Prostate gland (tissue), 2 donors: ENCODE results near the gene USP25. TPM values are rescaled to one million over a fixed set of nuclear protein-coding genes. Genes with fewer than 3 reads are reported as not detected.

ENCODE experiments used
- DNase-seq: peaks from one replicate; pipeline ENCODE4 v3.0.0-alpha.2; 2019; ENCODE audit warnings: low spot score
- H3K27ac ChIP-seq, 2 donors: fragments of 200-600 bp; sonication (generic); 2 replicates each; pipeline ENCODE4 v1.5.1; 2017 to 2019
- H3K27me3 ChIP-seq: fragments of 200-600 bp; sonication (generic); replicated peaks from 2 replicates; pipeline ENCODE4 v1.5.1; 2019; ENCODE audit not compliant: insufficient read depth
- H3K36me3 ChIP-seq, 2 donors: fragments of 200-600 bp; sonication (generic); 1 replicate in 1 of 2; 2 replicates in 1 of 2; pipeline versions ENCODE4 v1.5.1 to v1.8.1; 2017 to 2019
- H3K4me1 ChIP-seq: fragments of 200-600 bp; sonication (generic); replicated peaks from 2 replicates; pipeline ENCODE4 v1.5.1; 2019
- H3K4me3 ChIP-seq, 2 donors: fragments of 200-600 bp; sonication (generic); 2 replicates each; pipeline ENCODE4 v1.5.1; 2017 to 2019
- H3K9me3 ChIP-seq: fragments of 200-600 bp; sonication (generic); 2 replicates; pipeline ENCODE4 v1.5.1; 2017
- CTCF ChIP-seq, 4 experiments: fragments of 200-600 bp in 2 of 4; fragments of 450-650 bp in 2 of 4; sonication (generic) in 2 of 4; IDR thresholded peaks; 1 replicate in 3 of 4; 2 replicates in 1 of 4; pipeline ENCODE4 v1.5.1; 2016 to 2019; ENCODE audit warnings: antibody characterized with exemption in 4 of 4, mild to moderate bottlenecking in 2 of 4, moderate library complexity in 2 of 4
- POLR2A ChIP-seq: fragments of 450-650 bp; IDR thresholded peaks from one replicate; pipeline ENCODE4 v1.6.1; 2016; ENCODE audit warnings: antibody characterized with exemption, mild to moderate bottlenecking
- POLR2AphosphoS5 ChIP-seq: sonication (generic); formaldehyde crosslinking; IDR thresholded peaks from one replicate; pipeline ENCODE4 v1.6.1; 2017; ENCODE audit warnings: antibody characterized with exemption
- WGBS: methylation state at CpG from one replicate; pipeline ENCODE4 v1.1.5; 2018; 5-methylcytosine and 5-hydroxymethylcytosine counted together
- intact Hi-C: fragments of 100-400 bp; cut with DNase I; formaldehyde crosslinking; loops from one replicate; pipeline ENCODE4 v1.14.2; 2022
- total RNA-seq, 2 donors: library from RNA; depleted of rRNA; stranded (reverse); fragments of >200 nt; gene quantifications; one replicate each; pipeline ENCODE4 v1.1.0, GENCODE V29; 2016

The USP25 gene
- total RNA-seq, 2 donors from 2014 or later, result 30.4 to 49.3 TPM

- intact Hi-C loops, result loop anchor here (10.0 kb wide), 4 partner anchors 99 to 1369 kb away; no protein-coding TSS in a partner anchor
- Histone ChIP-seq H3K4me3 (no peak overlapping the region), H3K9me3 (no peaks in the 10 kb centered on the region), H3K36me3 (no peaks in the 10 kb centered on the region), H3K27me3 (no peaks in the 10 kb centered on the region), H3K27ac (no peak overlapping the region), H3K4me1 (no peaks in the 10 kb centered on the region)
- WGBS, result 73% methylated on average over 5 of the region's 5 CpGs
- TF ChIP-seq CTCF (IDR thresholded peaks at IDR 0.05) (no peak), POLR2AphosphoS5 (no peak), POLR2A (no peak)
- DNase-seq, result no peak
These were observed 165.6 kb downstream of the USP25 start for GRCh38 chr21:15895142-15896106.

DNA sequence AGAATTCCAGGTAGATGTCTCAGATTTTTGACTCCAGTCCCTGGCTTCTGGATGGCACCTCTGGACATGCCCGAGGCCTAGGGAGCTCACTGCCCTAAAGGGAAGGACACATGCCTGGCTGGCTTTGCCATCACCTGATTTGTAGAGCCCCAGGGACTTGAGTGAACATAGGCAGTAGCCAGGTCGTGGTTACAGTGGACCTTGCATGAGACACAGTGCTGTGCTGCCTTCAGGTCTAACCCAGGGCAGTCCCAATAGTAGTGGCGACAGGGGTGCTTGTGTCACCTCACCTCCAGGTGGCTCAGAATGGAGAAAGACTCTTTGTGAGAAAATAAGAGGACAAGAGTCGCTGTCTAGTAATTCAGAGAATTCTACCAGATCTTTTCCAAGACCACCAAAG, 166.7 kb downstream of the USP25 start:
- no peaks in the 10 kb centered on the region for H3K4me1 ChIP-seq
- H3K4me3 ChIP-seq, result no peak overlapping the region
- H3K27me3 ChIP-seq, result no peaks in the 10 kb centered on the region
- H3K36me3 ChIP-seq, result no peaks in the 10 kb centered on the region
- no peaks in the 10 kb centered on the region for H3K9me3 ChIP-seq
- intact Hi-C loops, result loop anchor here (10.0 kb wide), 4 partner anchors 98 to 1368 kb away; no protein-coding TSS in a partner anchor
- WGBS, result 88% methylated on average over 4 of the region's 4 CpGs
- no peak for DNase-seq
- no peak overlapping the region for H3K27ac ChIP-seq
- TF ChIP-seq POLR2AphosphoS5, result no peak
- TF ChIP-seq CTCF (IDR thresholded peaks at IDR 0.05), result no peak
- no peak for TF ChIP-seq POLR2A

DNA sequence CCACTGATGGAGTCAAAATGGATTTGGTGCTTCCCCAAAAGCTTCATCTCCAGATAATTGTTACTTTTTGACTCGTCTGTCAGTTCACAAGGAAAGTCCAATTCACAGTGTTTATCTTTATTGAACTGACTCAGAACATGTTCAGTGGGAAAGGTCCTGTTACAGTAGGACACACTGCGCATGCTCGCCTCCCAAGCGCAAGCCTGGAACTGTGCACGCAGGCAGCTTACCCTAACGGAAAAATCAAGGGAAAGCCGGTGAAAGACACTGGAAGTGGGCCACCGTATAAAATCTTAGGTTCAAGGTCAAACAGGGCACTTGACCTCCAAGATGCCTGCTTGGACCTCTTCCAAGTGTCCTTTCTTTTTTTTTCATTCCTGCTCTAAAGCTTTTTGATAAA, 174.6 kb downstream of the USP25 start:
- Histone ChIP-seq H3K27me3 (no peaks in the 10 kb centered on the region), H3K4me1 (no peaks in the 10 kb centered on the region), H3K9me3 (no peaks in the 10 kb centered on the region), H3K4me3 (no peak overlapping the region), H3K27ac (no peak overlapping the region), H3K36me3 (no peaks in the 10 kb centered on the region)
- intact Hi-C loops, result no loop called here
- TF ChIP-seq CTCF (IDR thresholded peaks at IDR 0.05) (no peak), POLR2AphosphoS5 (no peak), POLR2A (no peak)
- 96% methylated on average over 8 of the region's 8 CpGs for WGBS
- no peak for DNase-seq

- WGBS, result 87% methylated on average over 6 of the region's 6 CpGs
- Histone ChIP-seq H3K27me3 (no peaks in the 10 kb centered on the region), H3K4me3 (no peak overlapping the region), H3K27ac (no peak overlapping the region), H3K9me3 (no peaks in the 10 kb centered on the region), H3K36me3 (no peaks in the 10 kb centered on the region), H3K4me1 (no peaks in the 10 kb centered on the region)
- intact Hi-C loops, result no loop called here
- TF ChIP-seq CTCF (IDR thresholded peaks at IDR 0.05), result no peak
- no peak for TF ChIP-seq POLR2A
- no peak for TF ChIP-seq POLR2AphosphoS5
- no peak for DNase-seq
These were observed 178.4 kb downstream of the USP25 start for GRCh38 chr21:15908187-15908586.

DNA sequence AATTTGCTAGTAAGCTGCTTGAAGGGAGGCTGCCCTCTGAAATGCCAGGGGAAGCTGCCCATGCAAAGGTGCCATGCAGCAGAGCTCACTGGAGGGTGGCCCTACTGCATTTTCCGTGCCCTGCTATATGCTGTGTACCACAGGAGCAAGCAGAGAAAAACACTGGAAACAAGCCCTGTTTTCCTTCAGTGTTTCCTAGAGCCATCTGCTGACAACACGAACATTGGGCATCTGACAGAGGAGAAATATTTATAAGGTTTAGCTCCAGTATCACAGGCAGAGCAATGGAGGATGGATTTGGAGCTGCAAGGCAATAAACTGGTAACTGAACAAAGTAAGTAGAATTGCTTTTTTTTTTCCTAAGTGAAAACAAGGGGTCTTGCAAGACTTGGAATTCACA, 198.4 kb downstream of the USP25 start:
- no peaks in the 10 kb centered on the region for H3K36me3 ChIP-seq
- no peaks in the 10 kb centered on the region for H3K4me1 ChIP-seq
- no peak overlapping the region for H3K4me3 ChIP-seq
- DNase-seq, result no peak
- no peaks in the 10 kb centered on the region for H3K9me3 ChIP-seq
- intact Hi-C loops, result no loop called here
- WGBS, result 44% methylated on average over 2 of the region's 2 CpGs
- no peak overlapping the region for H3K27ac ChIP-seq
- no peak for TF ChIP-seq CTCF (IDR thresholded peaks at IDR 0.05)
- TF ChIP-seq POLR2A, result no peak
- TF ChIP-seq POLR2AphosphoS5, result no peak
- H3K27me3 ChIP-seq, result no peaks in the 10 kb centered on the region
